Measurements from ENCODE around the gene RGS3. TPM values are rescaled to one million over a fixed set of nuclear protein-coding genes. Genes with fewer than 3 reads are reported as not detected.

RGS3 gene
- polyA plus RNA-seq, 2 of the 4 experiments (the other 2 are of a cell fraction), result 19.6 to 22.9 TPM

DNA sequence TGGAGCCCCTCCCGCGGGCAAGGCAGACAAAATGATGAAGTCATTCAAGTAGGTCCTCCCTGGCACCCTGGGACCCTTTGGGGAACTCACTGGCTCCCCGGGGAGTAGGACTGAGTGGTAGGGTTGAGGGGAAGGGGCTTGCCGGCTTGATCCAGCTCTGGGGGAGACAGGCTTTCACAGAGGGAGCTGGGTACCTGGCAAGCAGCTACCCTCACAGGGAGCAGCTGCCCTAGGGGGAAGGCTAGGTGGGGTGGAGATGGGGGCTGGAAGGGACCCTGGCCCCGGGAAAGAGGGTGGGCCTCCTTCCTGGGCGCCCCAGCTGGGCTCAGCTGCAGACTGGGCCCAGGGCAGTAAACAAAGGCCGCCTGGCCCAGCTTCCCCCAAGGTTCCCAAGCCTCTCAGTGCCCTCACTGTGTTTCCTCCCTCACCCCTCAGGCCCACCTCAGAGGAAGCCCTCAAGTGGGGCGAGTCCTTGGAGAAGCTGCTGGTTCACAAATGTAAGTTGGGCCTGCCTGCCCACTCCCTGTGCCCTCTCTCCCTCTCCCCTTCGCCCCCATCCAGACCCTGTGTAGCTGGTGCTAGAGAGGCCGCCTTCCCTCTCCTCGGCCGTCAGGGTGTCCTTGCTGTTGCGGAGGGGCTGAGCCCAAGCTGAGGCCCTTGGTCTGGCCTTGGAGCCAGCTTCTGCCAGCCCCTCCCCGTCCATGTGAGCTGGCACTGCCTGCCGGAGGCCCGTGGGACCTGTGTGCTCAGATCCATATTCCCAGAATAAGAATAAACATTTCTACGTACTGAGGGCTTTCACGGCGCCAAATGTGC is 131.2 kb downstream of the RGS3 start:
- TF ChIP-seq GATA3 (IDR thresholded peaks at IDR 0.05; ENCODE audit: borderline replicate concordance) (no peak), FOSL2 (IDR thresholded peaks at IDR 0.05) (no peak), FOSL2 (CRISPR knock-in tag; IDR thresholded peaks at IDR 0.05) (no peak), RARB (CRISPR knock-in tag; IDR thresholded peaks at IDR 0.05) (no peak), TFCP2L1 (CRISPR knock-in tag; IDR thresholded peaks at IDR 0.05) (no peak), CHD2 (IDR thresholded peaks at IDR 0.05; ENCODE audit: low read length, partially characterized antibody) (no peak), RCOR1 (IDR thresholded peaks at IDR 0.05; ENCODE audit: low read depth, low read length) (no peak), ZNF302 (CRISPR knock-in tag; IDR thresholded peaks at IDR 0.05) (no peak), NR3C1 (IDR thresholded peaks at IDR 0.05) (no peak)
- TF ChIP-seq, protein P1, sequence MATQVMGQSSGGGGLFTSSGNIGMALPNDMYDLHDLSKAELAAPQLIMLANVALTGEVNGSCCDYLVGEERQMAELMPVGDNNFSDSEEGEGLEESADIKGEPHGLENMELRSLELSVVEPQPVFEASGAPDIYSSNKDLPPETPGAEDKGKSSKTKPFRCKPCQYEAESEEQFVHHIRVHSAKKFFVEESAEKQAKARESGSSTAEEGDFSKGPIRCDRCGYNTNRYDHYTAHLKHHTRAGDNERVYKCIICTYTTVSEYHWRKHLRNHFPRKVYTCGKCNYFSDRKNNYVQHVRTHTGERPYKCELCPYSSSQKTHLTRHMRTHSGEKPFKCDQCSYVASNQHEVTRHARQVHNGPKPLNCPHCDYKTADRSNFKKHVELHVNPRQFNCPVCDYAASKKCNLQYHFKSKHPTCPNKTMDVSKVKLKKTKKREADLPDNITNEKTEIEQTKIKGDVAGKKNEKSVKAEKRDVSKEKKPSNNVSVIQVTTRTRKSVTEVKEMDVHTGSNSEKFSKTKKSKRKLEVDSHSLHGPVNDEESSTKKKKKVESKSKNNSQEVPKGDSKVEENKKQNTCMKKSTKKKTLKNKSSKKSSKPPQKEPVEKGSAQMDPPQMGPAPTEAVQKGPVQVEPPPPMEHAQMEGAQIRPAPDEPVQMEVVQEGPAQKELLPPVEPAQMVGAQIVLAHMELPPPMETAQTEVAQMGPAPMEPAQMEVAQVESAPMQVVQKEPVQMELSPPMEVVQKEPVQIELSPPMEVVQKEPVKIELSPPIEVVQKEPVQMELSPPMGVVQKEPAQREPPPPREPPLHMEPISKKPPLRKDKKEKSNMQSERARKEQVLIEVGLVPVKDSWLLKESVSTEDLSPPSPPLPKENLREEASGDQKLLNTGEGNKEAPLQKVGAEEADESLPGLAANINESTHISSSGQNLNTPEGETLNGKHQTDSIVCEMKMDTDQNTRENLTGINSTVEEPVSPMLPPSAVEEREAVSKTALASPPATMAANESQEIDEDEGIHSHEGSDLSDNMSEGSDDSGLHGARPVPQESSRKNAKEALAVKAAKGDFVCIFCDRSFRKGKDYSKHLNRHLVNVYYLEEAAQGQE (IDR thresholded peaks at IDR 0.05), result no peak
- TF ChIP-seq, protein P2, sequence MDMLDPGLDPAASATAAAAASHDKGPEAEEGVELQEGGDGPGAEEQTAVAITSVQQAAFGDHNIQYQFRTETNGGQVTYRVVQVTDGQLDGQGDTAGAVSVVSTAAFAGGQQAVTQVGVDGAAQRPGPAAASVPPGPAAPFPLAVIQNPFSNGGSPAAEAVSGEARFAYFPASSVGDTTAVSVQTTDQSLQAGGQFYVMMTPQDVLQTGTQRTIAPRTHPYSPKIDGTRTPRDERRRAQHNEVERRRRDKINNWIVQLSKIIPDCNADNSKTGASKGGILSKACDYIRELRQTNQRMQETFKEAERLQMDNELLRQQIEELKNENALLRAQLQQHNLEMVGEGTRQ (IDR thresholded peaks at IDR 0.05), result no peak
- TF ChIP-seq, protein P3, sequence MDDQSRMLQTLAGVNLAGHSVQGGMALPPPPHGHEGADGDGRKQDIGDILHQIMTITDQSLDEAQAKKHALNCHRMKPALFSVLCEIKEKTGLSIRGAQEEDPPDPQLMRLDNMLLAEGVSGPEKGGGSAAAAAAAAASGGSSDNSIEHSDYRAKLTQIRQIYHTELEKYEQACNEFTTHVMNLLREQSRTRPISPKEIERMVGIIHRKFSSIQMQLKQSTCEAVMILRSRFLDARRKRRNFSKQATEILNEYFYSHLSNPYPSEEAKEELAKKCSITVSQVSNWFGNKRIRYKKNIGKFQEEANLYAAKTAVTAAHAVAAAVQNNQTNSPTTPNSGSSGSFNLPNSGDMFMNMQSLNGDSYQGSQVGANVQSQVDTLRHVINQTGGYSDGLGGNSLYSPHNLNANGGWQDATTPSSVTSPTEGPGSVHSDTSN (IDR thresholded peaks at IDR 0.05), result no peak
- Histone ChIP-seq H3K4me2 (peak overlapping the region; percentile 96), H3K4me3 (peak overlapping the region; percentile 44), H3K27ac (peak overlapping the region; percentile 79 to 91), H3K9me3 (no peaks in the 10 kb centered on the region), H3K4me1 (peaks cover 21% of the 10 kb centered on the region)
- FAIRE-seq, result no peak
- no peak for DNase-seq (ENCODE audit: low read depth in 1 of 2, low spot score in 1 of 2)
- ATAC-seq, result no peak
- CTCF ChIA-PET, result interaction anchor here (0.8 to 31.8 kb wide), 7 partner anchors 11 to 322 kb away, joined by 3 to 1349 read pairs (median 4); no protein-coding TSS in a partner anchor
- 81% methylated on average over 13 of the region's 19 CpGs for WGBS (ENCODE audit: missing lambda C conversion rate)
- POLR2A ChIA-PET, result interaction anchor here (0.6 to 2.9 kb wide), 8 partner anchors 8 to 75 kb away, joined by 3 to 26 read pairs (median 8); no protein-coding TSS in a partner anchor

DNA sequence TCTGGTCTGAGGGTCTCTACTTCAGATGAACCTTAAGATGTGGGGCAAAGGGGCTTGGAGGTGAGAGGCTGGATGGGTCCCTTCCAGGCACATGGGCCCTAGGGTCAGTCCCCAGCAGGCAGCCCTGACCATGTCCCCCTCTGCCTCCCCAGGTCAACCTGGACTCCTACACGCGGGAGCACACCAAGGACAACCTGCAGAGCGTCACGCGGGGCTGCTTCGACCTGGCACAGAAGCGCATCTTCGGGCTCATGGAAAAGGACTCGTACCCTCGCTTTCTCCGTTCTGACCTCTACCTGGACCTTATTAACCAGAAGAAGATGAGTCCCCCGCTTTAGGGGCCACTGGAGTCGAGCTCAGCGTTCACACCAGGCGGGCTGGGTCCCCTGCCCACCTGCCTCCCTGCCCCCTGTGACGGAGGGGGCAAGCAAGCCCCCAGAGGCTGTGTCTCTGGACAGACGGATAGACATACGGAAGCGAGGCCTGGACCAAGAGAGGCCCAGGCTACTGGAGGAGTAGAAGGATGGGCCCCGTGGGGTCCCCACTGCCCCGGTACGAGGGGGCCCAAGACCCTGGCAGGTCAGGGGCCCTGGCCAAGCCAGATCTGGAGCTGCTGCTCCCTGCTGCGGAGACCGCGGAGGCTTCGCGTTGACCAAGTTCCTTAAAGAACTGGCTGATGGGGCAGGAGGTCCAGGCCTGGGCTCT is 133.2 kb downstream of the RGS3 start:
- Histone ChIP-seq H3K4me3 (no peak overlapping the region), H3K4me1 (peaks cover 18% of the 10 kb centered on the region), H3K9me3 (no peaks in the 10 kb centered on the region), H3K27ac (no peak overlapping the region), H3K4me2 (no peak overlapping the region)
- ATAC-seq (no peak), FAIRE-seq (no peak), DNase-seq (ENCODE audit: low read depth in 1 of 2, low spot score in 1 of 2) (no peak)
- POLR2A ChIA-PET, result no interaction called here
- 96% methylated on average over 21 of the region's 27 CpGs for WGBS (ENCODE audit: missing lambda C conversion rate)
- CTCF ChIA-PET, result interaction anchor here (0.9 to 31.8 kb wide), 3 partner anchors 61 to 323 kb away, joined by 4 to 1349 read pairs (median 7); no protein-coding TSS in a partner anchor
- TF ChIP-seq NFE2L2 (conservative IDR thresholded peaks at IDR 0.05; ENCODE audit: low read length), result no peak
- TF ChIP-seq SREBF2 (IDR thresholded peaks at IDR 0.05), result no peak
- TF ChIP-seq CBX2 (IDR thresholded peaks at IDR 0.05; ENCODE audit: borderline replicate concordance, low read depth), result no peak
- TF ChIP-seq EHF (CRISPR knock-in tag; IDR thresholded peaks at IDR 0.05), result no peak
- no peak for TF ChIP-seq HDAC2 (IDR thresholded peaks at IDR 0.05)

All from A549 (cell line).